Osteoblast (primary cell): Measurements from ENCODE around the gene HES2. TPM values are rescaled to one million over a fixed set of nuclear protein-coding genes. Genes with fewer than 3 reads are reported as not detected.

Experiments used
- DNase-seq: peaks from one replicate; pipeline ENCODE4 v3.0.0; 2011; ENCODE audit warnings: low spot score, mixed read lengths; ENCODE audit not compliant: insufficient read length; ENCODE audit errors: missing footprints
- H2AFZ ChIP-seq: 2 replicates; pipeline ENCODE4 v1.6.0; 2011; ENCODE audit warnings: mild to moderate bottlenecking, low read length
- H3K27ac ChIP-seq: 2 replicates; pipeline ENCODE4 v1.5.1; 2011; ENCODE audit warnings: mild to moderate bottlenecking, low read depth, low read length, moderate library complexity
- H3K27me3 ChIP-seq: 2 replicates; pipeline ENCODE4 v1.6.0; 2012; ENCODE audit warnings: mild to moderate bottlenecking, control low read depth, inconsistent platforms, low read length, moderate library complexity; ENCODE audit not compliant: insufficient read depth
- H3K36me3 ChIP-seq: 2 replicates; pipeline ENCODE4 v1.5.1; 2011; ENCODE audit warnings: mild to moderate bottlenecking, low read length, control low read depth, moderate library complexity; ENCODE audit not compliant: insufficient read depth
- H3K4me1 ChIP-seq: 2 replicates; pipeline ENCODE4 v1.5.1; 2011; ENCODE audit warnings: mild to moderate bottlenecking, low read length, control low read depth, moderate library complexity; ENCODE audit not compliant: insufficient read depth
- H3K4me2 ChIP-seq: 2 replicates; pipeline ENCODE4 v1.6.0; 2011; ENCODE audit warnings: mild to moderate bottlenecking, low read length; ENCODE audit not compliant: insufficient read depth
- H3K4me3 ChIP-seq: fragments of 200-600 bp; sonication (generic); 3 replicates; pipeline ENCODE4 v1.5.1; 2012; ENCODE audit warnings: mild to moderate bottlenecking, low read length, inconsistent platforms; ENCODE audit not compliant: insufficient read depth
- H3K79me2 ChIP-seq: 2 replicates; pipeline ENCODE4 v1.6.0; 2012; ENCODE audit warnings: mild to moderate bottlenecking, low read length, control low read depth, inconsistent platforms; ENCODE audit not compliant: insufficient read depth
- H3K9me3 ChIP-seq: 2 replicates; pipeline ENCODE4 v1.5.1; 2011; ENCODE audit warnings: low read depth, low read length, control low read depth
- H4K20me1 ChIP-seq: 2 replicates; pipeline ENCODE4 v1.6.0; 2012; ENCODE audit warnings: mild to moderate bottlenecking, low read length, control low read depth; ENCODE audit not compliant: insufficient read depth
- CTCF ChIP-seq: IDR thresholded peaks from 2 replicates; pipeline ENCODE4 v1.5.1; 2011; ENCODE audit warnings: mild to moderate bottlenecking, low read depth, low read length, moderate library complexity; ENCODE audit errors: extremely low read depth
- total RNA-seq: library from RNA; depleted of rRNA; stranded (reverse); fragments of >200 nt; gene quantifications from 2 replicates; pipeline ENCODE4 v1.2.3, GENCODE V29; 2012

Gene HES2
- total RNA-seq, 1 donor, result not detected

DNA sequence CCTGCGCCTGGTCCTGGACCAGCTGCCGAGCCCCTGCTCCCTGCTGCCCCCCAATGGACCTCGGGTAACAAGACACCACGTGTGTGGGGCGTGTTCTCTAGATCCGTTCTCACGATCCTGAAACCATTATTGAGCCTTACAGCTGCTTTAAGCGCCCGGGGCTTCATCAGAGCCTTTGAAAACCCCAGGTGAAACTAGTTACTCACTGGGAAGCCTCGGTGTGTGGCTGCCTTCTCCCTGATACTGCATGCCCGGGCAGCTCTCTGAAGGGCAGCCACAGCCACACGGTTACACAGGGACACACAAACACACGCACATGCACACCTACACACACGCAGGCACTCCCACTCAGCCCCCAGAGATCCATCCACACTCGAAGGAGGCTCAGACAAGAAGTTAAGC, 5.3 kb downstream of the HES2 start:
- Histone ChIP-seq H3K27me3 (peaks cover 70% of the 10 kb centered on the region), H3K27ac (no peak overlapping the region), H3K9me3 (no peaks in the 10 kb centered on the region), H3K4me3 (peak overlapping the region; percentile 18), H3K4me1 (peaks cover 6% of the 10 kb centered on the region), H2AFZ (peak overlapping the region; percentile 76), H3K4me2 (peak overlapping the region; percentile 42), H3K79me2 (no peaks in the 10 kb centered on the region), H4K20me1 (no peaks in the 10 kb centered on the region), H3K36me3 (no peaks in the 10 kb centered on the region)
- peak; percentile 59 for TF ChIP-seq CTCF
- peak; percentile 94 for DNase-seq

- no peaks in the 10 kb centered on the region for H4K20me1 ChIP-seq
- H3K27me3 ChIP-seq, result peaks cover 63% of the 10 kb centered on the region
- no peak for TF ChIP-seq CTCF
- no peak overlapping the region for H3K4me3 ChIP-seq
- no peak overlapping the region for H3K4me2 ChIP-seq
- H3K79me2 ChIP-seq, result no peaks in the 10 kb centered on the region
- H2AFZ ChIP-seq, result no peak overlapping the region
- H3K4me1 ChIP-seq, result peaks cover 6% of the 10 kb centered on the region
- H3K27ac ChIP-seq, result no peak overlapping the region
- no peak for DNase-seq
- no peaks in the 10 kb centered on the region for H3K9me3 ChIP-seq
- no peaks in the 10 kb centered on the region for H3K36me3 ChIP-seq
Observed at GRCh38 chr1:6412896-6413295, 6.8 kb downstream of the HES2 start.

- Histone ChIP-seq H3K36me3 (no peaks in the 10 kb centered on the region), H3K27me3 (peaks cover 37% of the 10 kb centered on the region), H3K79me2 (no peaks in the 10 kb centered on the region), H3K4me2 (no peak overlapping the region), H3K4me3 (no peak overlapping the region), H2AFZ (no peak overlapping the region), H4K20me1 (no peaks in the 10 kb centered on the region), H3K9me3 (no peaks in the 10 kb centered on the region), H3K27ac (no peak overlapping the region), H3K4me1 (peaks cover 6% of the 10 kb centered on the region)
- no peak for DNase-seq
- TF ChIP-seq CTCF, result no peak
Observed at GRCh38 chr1:6410248-6410893, 9.3 kb downstream of the HES2 start.

- H3K36me3 ChIP-seq, result no peaks in the 10 kb centered on the region
- H3K4me1 ChIP-seq, result peaks cover 3% of the 10 kb centered on the region
- DNase-seq, result no peak
- no peak overlapping the region for H3K4me2 ChIP-seq
- no peak overlapping the region for H2AFZ ChIP-seq
- no peaks in the 10 kb centered on the region for H3K79me2 ChIP-seq
- H4K20me1 ChIP-seq, result no peaks in the 10 kb centered on the region
- TF ChIP-seq CTCF, result no peak
- peaks cover 36% of the 10 kb centered on the region for H3K27me3 ChIP-seq
- no peaks in the 10 kb centered on the region for H3K9me3 ChIP-seq
- no peak overlapping the region for H3K4me3 ChIP-seq
- H3K27ac ChIP-seq, result no peak overlapping the region
Observed at GRCh38 chr1:6409733-6410132, 10.0 kb downstream of the HES2 start.
